CD4-positive, alpha-beta T cell (primary cell): ENCODE results near the gene TOR1AIP1. TPM values are rescaled to one million over a fixed set of nuclear protein-coding genes. Genes with fewer than 3 reads are reported as not detected.
"Not testable (repeated sequence)": the region's sequence is repeated elsewhere in the genome, so short reads cannot be mapped to it uniquely, and the experiment has no call there.

ENCODE experiments used
- ATAC-seq: fragments of 200-7000 bp; cut with Tn5 transposase; one replicate; pipeline ENCODE4 v1.10.0; 2022; ENCODE audit warnings: mild to moderate bottlenecking; ENCODE audit not compliant: poor library complexity
- CTCF ChIA-PET: fragments of 350-600 bp; sonication (Branson Sonifier 250); formaldehyde crosslinking; loops from one replicate; lab custom pipeline; 2021; ENCODE audit warnings: antibody characterized with exemption, inconsistent platforms; lab: Charles Lee
- POLR2A ChIA-PET: fragments of 350-600 bp; sonication (Branson Sonifier 250); formaldehyde crosslinking; loops from one replicate; lab custom pipeline; 2021; ENCODE audit warnings: antibody characterized with exemption, inconsistent platforms; lab: Charles Lee
- DNase-seq, 14 experiments: peaks; one replicate each; pipeline ENCODE4 v3.0.0-alpha.2; 2013 to 2020; ENCODE audit warnings: mixed read lengths in 2 of 14
- H3K27ac ChIP-seq, 2 donors: one replicate each; pipeline versions ENCODE4 v1.5.1 to v1.7.0; 2013; ENCODE audit warnings: low read length in 2 of 2, low read depth in 1 of 2, mild to moderate bottlenecking in 1 of 2
- H3K27me3 ChIP-seq, 2 experiments: 1 replicate in 1 of 2; 2 replicates in 1 of 2; pipeline versions ENCODE4 v1.6.1 to v1.7.0; 2013; ENCODE audit warnings: low read length in 2 of 2, control low read depth in 1 of 2, mild to moderate bottlenecking in 1 of 2, moderate library complexity in 1 of 2; ENCODE audit not compliant: insufficient read depth in 2 of 2, control insufficient read depth in 1 of 2
- H3K36me3 ChIP-seq: one replicate; pipeline ENCODE4 v1.6.1; 2013; ENCODE audit warnings: low read length, control low read depth; ENCODE audit not compliant: insufficient read depth
- H3K4me1 ChIP-seq: one replicate; pipeline ENCODE4 v1.6.1; 2013; ENCODE audit warnings: low read length, control low read depth; ENCODE audit not compliant: insufficient read depth
- H3K4me3 ChIP-seq: one replicate; pipeline ENCODE4 v1.5.1; 2013; ENCODE audit warnings: mild to moderate bottlenecking, low read length, moderate library complexity
- H3K9me3 ChIP-seq, 2 experiments: 1 replicate in 1 of 2; 2 replicates in 1 of 2; pipeline versions ENCODE4 v1.6.1 to v1.7.0; 2013; ENCODE audit warnings: low read length in 2 of 2, mild to moderate bottlenecking in 2 of 2, control low read depth in 1 of 2, moderate library complexity in 1 of 2; ENCODE audit not compliant: control insufficient read depth in 1 of 2, insufficient read depth in 1 of 2
- H3K27ac Mint-ChIP-seq: one replicate; pipeline ENCODE4 v1.8.0; 2020; ENCODE audit warnings: mixed read lengths
- H3K27me3 Mint-ChIP-seq: one replicate; pipeline ENCODE4 v1.8.0; 2021; ENCODE audit warnings: mixed read lengths
- H3K36me3 Mint-ChIP-seq: one replicate; pipeline ENCODE4 v1.8.0; 2021; ENCODE audit warnings: low read depth, mixed read lengths
- H3K4me1 Mint-ChIP-seq: one replicate; pipeline ENCODE4 v1.8.0; 2021; ENCODE audit warnings: low read depth, mixed read lengths
- H3K4me3 Mint-ChIP-seq: one replicate; pipeline ENCODE4 v1.8.0; 2020; ENCODE audit warnings: mild to moderate bottlenecking, mixed read lengths
- H3K9me3 Mint-ChIP-seq: one replicate; pipeline ENCODE4 v1.8.0; 2020; ENCODE audit warnings: mixed read lengths
- intact Hi-C, 2 experiments: fragments of 100-400 bp; cut with DNase I in 1 of 2; cut with micrococcal nuclease in 1 of 2; formaldehyde crosslinking; loops; one replicate each; pipeline versions ENCODE4 v1.15.1 to v1.9.0; 2023 to 2025; cut with DNase I, micrococcal nuclease
- polyA plus RNA-seq, 2 donors: library from polyadenylated mRNA; unstranded; fragments of 120-200 nt; gene quantifications; one replicate each; pipeline ENCODE4 v1.2.1, GENCODE V29; 2013
- total RNA-seq, 174 experiments: library from RNA in 2 of 174; stranded (reverse) in 2 of 174; gene quantifications; one replicate each; pipeline ENCODE4 v1.2.3 and lab custom pipeline; 2021 to 2026
- TF ChIP-seq, protein P1 (sequence below): fragments of 200-600 bp; IDR thresholded peaks from one replicate; pipeline ENCODE4 v1.8.0; 2022; ENCODE audit warnings: antibody characterized with exemption, mild to moderate bottlenecking

TOR1AIP1 gene, protein sequence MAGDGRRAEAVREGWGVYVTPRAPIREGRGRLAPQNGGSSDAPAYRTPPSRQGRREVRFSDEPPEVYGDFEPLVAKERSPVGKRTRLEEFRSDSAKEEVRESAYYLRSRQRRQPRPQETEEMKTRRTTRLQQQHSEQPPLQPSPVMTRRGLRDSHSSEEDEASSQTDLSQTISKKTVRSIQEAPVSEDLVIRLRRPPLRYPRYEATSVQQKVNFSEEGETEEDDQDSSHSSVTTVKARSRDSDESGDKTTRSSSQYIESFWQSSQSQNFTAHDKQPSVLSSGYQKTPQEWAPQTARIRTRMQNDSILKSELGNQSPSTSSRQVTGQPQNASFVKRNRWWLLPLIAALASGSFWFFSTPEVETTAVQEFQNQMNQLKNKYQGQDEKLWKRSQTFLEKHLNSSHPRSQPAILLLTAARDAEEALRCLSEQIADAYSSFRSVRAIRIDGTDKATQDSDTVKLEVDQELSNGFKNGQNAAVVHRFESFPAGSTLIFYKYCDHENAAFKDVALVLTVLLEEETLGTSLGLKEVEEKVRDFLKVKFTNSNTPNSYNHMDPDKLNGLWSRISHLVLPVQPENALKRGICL
- total RNA-seq (10 to 100 TPM; 93.8 to 94.4 TPM), total RNA-seq (lab: John Stamatoyannopoulos, UW) (90.2 to 322 (median 119) reads per million in 172 experiments)
- 43.0 TPM for polyA plus RNA-seq (2013, experiment 1 of 2)
- 44.9 TPM for polyA plus RNA-seq (2013, experiment 2 of 2)

DNA sequence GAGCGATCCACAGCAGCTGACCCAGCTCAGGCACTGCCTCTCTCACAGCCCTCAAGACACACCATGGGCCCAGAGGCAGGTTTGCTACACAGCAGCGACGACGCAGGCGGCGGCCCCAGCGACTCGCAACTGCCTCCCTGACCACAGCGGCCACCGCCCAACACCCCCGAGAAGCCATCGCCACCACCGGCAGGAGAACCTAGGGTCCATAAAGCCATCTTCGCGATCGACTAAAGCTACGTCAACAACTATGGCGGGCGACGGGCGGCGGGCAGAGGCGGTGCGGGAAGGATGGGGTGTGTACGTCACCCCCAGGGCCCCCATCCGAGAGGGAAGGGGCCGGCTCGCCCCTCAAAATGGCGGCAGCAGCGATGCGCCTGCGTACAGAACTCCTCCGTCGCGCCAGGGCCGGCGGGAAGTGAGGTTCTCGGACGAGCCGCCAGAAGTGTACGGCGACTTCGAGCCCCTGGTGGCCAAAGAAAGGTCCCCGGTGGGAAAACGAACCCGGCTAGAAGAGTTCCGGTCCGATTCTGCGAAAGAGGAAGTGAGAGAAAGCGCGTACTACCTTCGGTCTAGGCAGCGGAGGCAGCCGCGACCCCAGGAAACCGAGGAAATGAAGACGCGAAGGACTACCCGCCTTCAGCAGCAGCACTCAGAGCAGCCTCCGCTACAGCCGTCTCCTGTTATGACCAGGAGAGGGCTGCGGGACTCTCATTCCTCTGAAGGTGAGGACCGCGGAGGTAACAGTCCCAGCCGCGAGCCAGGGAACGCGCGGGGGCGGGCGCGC, at the start of gene TOR1AIP1:
TSS of gene TOR1AIP1 (plus strand) at position 33 of the 787 bp plus-strand sequence. CDS start at position 251, 218 bp downstream.
- peak; percentile 73 for ATAC-seq
- DNase-seq: peak; percentile 95 to 99 (median 96)
- Mint-ChIP-seq H3K36me3 (peaks cover 61% of the 10 kb centered on the region), H3K4me3 (peak within 1 kb of the TSS; percentile 98), H3K4me1 (peaks cover 60% of the 10 kb centered on the region), H3K27me3 (no peaks in the 10 kb centered on the region), H3K9me3 (no peaks in the 10 kb centered on the region), H3K27ac (peak within 1 kb of the TSS; percentile 100)
- TF ChIP-seq, protein P1, sequence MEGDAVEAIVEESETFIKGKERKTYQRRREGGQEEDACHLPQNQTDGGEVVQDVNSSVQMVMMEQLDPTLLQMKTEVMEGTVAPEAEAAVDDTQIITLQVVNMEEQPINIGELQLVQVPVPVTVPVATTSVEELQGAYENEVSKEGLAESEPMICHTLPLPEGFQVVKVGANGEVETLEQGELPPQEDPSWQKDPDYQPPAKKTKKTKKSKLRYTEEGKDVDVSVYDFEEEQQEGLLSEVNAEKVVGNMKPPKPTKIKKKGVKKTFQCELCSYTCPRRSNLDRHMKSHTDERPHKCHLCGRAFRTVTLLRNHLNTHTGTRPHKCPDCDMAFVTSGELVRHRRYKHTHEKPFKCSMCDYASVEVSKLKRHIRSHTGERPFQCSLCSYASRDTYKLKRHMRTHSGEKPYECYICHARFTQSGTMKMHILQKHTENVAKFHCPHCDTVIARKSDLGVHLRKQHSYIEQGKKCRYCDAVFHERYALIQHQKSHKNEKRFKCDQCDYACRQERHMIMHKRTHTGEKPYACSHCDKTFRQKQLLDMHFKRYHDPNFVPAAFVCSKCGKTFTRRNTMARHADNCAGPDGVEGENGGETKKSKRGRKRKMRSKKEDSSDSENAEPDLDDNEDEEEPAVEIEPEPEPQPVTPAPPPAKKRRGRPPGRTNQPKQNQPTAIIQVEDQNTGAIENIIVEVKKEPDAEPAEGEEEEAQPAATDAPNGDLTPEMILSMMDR: peak; percentile 16
- intact Hi-C loops: loop anchor here (1.0 to 10.0 kb wide), 5 partner anchors 72 to 1212 kb away; partner anchors contain the start of genes CEP350 (in 2 of the 2) and QSOX1 (in 1 of the 2)
- peaks cover 21% of the 10 kb centered on the region for H3K36me3 ChIP-seq
- ChIA-PET CTCF (interaction anchor here (1.3 to 2.7 kb wide), 4 partner anchors 16 to 173 kb away, joined by 3 to 20 read pairs (median 8); partner anchors contain the start of gene CEP350), POLR2A (interaction anchor here (0.5 to 4.7 kb wide), 36 partner anchors 8 to 1208 kb away, joined by 3 to 113 read pairs (median 4); partner anchors contain the start of genes ACBD6, AXDND1, CEP350 and QSOX1)
- peaks cover 26% of the 10 kb centered on the region for H3K4me1 ChIP-seq
- peak within 1 kb of the TSS; percentile 83 for H3K4me3 ChIP-seq
- H3K27me3 ChIP-seq: no peaks in the 10 kb centered on the region
- H3K27ac ChIP-seq: peak within 1 kb of the TSS; percentile 99
- no peaks in the 10 kb centered on the region for H3K9me3 ChIP-seq

GRCh38 chr1:179836686-179837445, 45.2 kb upstream of the TOR1AIP1 start:
- H3K27me3 Mint-ChIP-seq, H3K4me3 Mint-ChIP-seq, H3K4me3 ChIP-seq, H3K36me3 ChIP-seq, H3K9me3 Mint-ChIP-seq, POLR2A ChIA-PET, H3K9me3 ChIP-seq, H3K27ac Mint-ChIP-seq, H3K27me3 ChIP-seq, intact Hi-C loops, H3K27ac ChIP-seq, DNase-seq, ATAC-seq: not testable (repeated sequence)
- peaks cover 10% of the 10 kb centered on the region for H3K4me1 ChIP-seq
- Mint-ChIP-seq H3K4me1 (peaks cover 13% of the 10 kb centered on the region), H3K36me3 (peaks cover 10% of the 10 kb centered on the region)
- CTCF ChIA-PET: interaction anchor here (2.7 kb wide), 1 partner anchor 22 kb away, joined by 8 read pairs; no protein-coding TSS in a partner anchor

- no peak overlapping the region for H3K4me3 ChIP-seq
- ATAC-seq (no peak), DNase-seq (no peak)
- no peaks in the 10 kb centered on the region for H3K27me3 ChIP-seq
- H3K4me1 Mint-ChIP-seq: no peaks in the 10 kb centered on the region
- H3K27ac ChIP-seq: no peak overlapping the region
- TF ChIP-seq, protein P1: no peak
- peaks cover 28% of the 10 kb centered on the region for H3K36me3 Mint-ChIP-seq
- no peaks in the 10 kb centered on the region for H3K27me3 Mint-ChIP-seq
- intact Hi-C loops: no loop called here
- ChIA-PET POLR2A (no interaction called here), CTCF (interaction anchor here (0.6 to 1.6 kb wide), 2 partner anchors 25 to 139 kb away, joined by 3 to 4 read pairs; no protein-coding TSS in a partner anchor)
- no peaks in the 10 kb centered on the region for H3K9me3 Mint-ChIP-seq
- no peak overlapping the region for H3K4me3 Mint-ChIP-seq
- H3K36me3 ChIP-seq: peaks cover 15% of the 10 kb centered on the region
- H3K27ac Mint-ChIP-seq: no peak overlapping the region
- peaks cover 0 to 4% of the 10 kb centered on the region in 2 experiments for H3K9me3 ChIP-seq
- H3K4me1 ChIP-seq: no peaks in the 10 kb centered on the region
Observed at GRCh38 chr1:179840107-179840506, 42.0 kb upstream of the TOR1AIP1 start.
